ENCODE results near the gene LDHD. TPM values are rescaled to one million over a fixed set of nuclear protein-coding genes. Genes with fewer than 3 reads are reported as not detected.

Gene LDHD
- total and polyA plus RNA-seq, 2 of the 13 experiments (the other 11 are each of a cell fraction or from before 2014, with no cell fraction given) = 9.1 to 9.8 TPM

GRCh38 chr16:75110637-75111513, 5.7 kb downstream of the LDHD start (continued):
- TF ChIP-seq ZNF407 (CRISPR knock-in tag; IDR thresholded peaks at IDR 0.05; ENCODE audit: not compliant biosample characterization) (peak; percentile 99), ZNF260 (CRISPR knock-in tag; IDR thresholded peaks at IDR 0.05; ENCODE audit: borderline replicate concordance, low read depth) (no peak), KAT8 (CRISPR knock-in tag; IDR thresholded peaks at IDR 0.05) (peak; percentile 36; the same call in 1 of the 2 replicates), ZNF431 (CRISPR knock-in tag; IDR thresholded peaks at IDR 0.05; ENCODE audit: borderline replicate concordance, low read depth) (no peak), CBFB (CRISPR knock-in tag; IDR thresholded peaks at IDR 0.05) (no peak), HNF4G (IDR thresholded peaks at IDR 0.05; ENCODE audit: borderline replicate concordance, low read depth, low read length) (no peak), HNF4G (CRISPR knock-in tag; IDR thresholded peaks at IDR 0.05; ENCODE audit: borderline replicate concordance, low read depth) (peak; percentile 60; the same call in 1 of the 2 replicates), PBX3 (CRISPR knock-in tag; IDR thresholded peaks at IDR 0.05; ENCODE audit: borderline replicate concordance) (no peak), NR1H2 (CRISPR knock-in tag; IDR thresholded peaks at IDR 0.05; ENCODE audit: borderline replicate concordance, low read depth) (no peak; the same call in 1 of the 2 replicates), MBNL3 (CRISPR knock-in tag; conservative IDR thresholded peaks at IDR 0.05) (no peak), HNRNPK (IDR thresholded peaks at IDR 0.05; ENCODE audit: low read depth, low read length, poor library complexity, severe bottlenecking) (no peak), ZNF556 (CRISPR knock-in tag; IDR thresholded peaks at IDR 0.05; ENCODE audit: borderline replicate concordance) (peak; percentile 25; the same call in 1 of the 2 replicates), ZBTB10 (CRISPR knock-in tag; IDR thresholded peaks at IDR 0.05; ENCODE audit: borderline replicate concordance) (no peak)
